Measurements from ENCODE around the gene BRMS1L. TPM values are rescaled to one million over a fixed set of nuclear protein-coding genes. Genes with fewer than 3 reads are reported as not detected.

Gene BRMS1L
- total RNA-seq, 2 donors from 2014 or later: 3.4 to 3.8 TPM

- intact Hi-C loops (cut with DNase I): no loop called here
- Histone ChIP-seq H3K27ac (no peak overlapping the region), H3K4me3 (no peak overlapping the region), H3K27me3 (no peaks in the 10 kb centered on the region), H3K4me1 (peaks cover 4% of the 10 kb centered on the region), H3K36me3 (no peaks in the 10 kb centered on the region), H3K9ac (ENCODE audit: low read depth in 2 of 2, low read length in 2 of 2) (no peak overlapping the region), H3K9me3 (no peaks in the 10 kb centered on the region)
- no peak for TF ChIP-seq CTCF (IDR thresholded peaks at IDR 0.05)
- no peak for DNase-seq
Observed at GRCh38 chr14:35879151-35879648, 53.1 kb downstream of the BRMS1L start.

- H3K9me3 ChIP-seq: no peaks in the 10 kb centered on the region
- H3K4me1 ChIP-seq: peaks cover 4% of the 10 kb centered on the region
- no peak overlapping the region for H3K27ac ChIP-seq
- no peak for DNase-seq
- intact Hi-C loops (cut with DNase I): loop anchor here (5.0 to 10.0 kb wide), 2 partner anchors 193 to 495 kb away; no protein-coding TSS in a partner anchor
- H3K27me3 ChIP-seq: no peaks in the 10 kb centered on the region
- no peaks in the 10 kb centered on the region for H3K36me3 ChIP-seq
- peak; percentile 40 for TF ChIP-seq CTCF (IDR thresholded peaks at IDR 0.05)
- H3K4me3 ChIP-seq: no peak overlapping the region
- H3K9ac ChIP-seq (ENCODE audit: low read depth in 2 of 2, low read length in 2 of 2): no peak overlapping the region
Observed at GRCh38 chr14:35879654-35880249, 53.6 kb downstream of the BRMS1L start.

- intact Hi-C loops (cut with DNase I): loop anchor here (5.0 to 10.0 kb wide), 2 partner anchors 191 to 494 kb away; no protein-coding TSS in a partner anchor
- Histone ChIP-seq H3K9me3 (no peaks in the 10 kb centered on the region), H3K4me1 (peaks cover 4% of the 10 kb centered on the region)
Observed at GRCh38 chr14:35881280-35881679, 55.1 kb downstream of the BRMS1L start.

GRCh38 chr14:35883677-35884293 lies 57.6 kb downstream of the BRMS1L start:
- Histone ChIP-seq H3K27me3 (no peaks in the 10 kb centered on the region), H3K9me3 (no peaks in the 10 kb centered on the region), H3K4me3 (no peak overlapping the region), H3K9ac (ENCODE audit: low read depth in 2 of 2, low read length in 2 of 2) (no peak overlapping the region), H3K27ac (no peak overlapping the region), H3K4me1 (no peaks in the 10 kb centered on the region), H3K36me3 (no peaks in the 10 kb centered on the region)
- TF ChIP-seq CTCF (IDR thresholded peaks at IDR 0.05): peak; percentile 40
- DNase-seq: no peak
- intact Hi-C loops (cut with DNase I): loop anchor here (5.0 to 10.0 kb wide), 2 partner anchors 189 to 491 kb away; no protein-coding TSS in a partner anchor

More at GRCh38 chr14:35881280-35881679, 55.1 kb downstream of the BRMS1L start:
- Histone ChIP-seq H3K27ac (no peak overlapping the region), H3K4me3 (no peak overlapping the region), H3K9ac (ENCODE audit: low read depth in 2 of 2, low read length in 2 of 2) (no peak overlapping the region), H3K36me3 (no peaks in the 10 kb centered on the region), H3K27me3 (no peaks in the 10 kb centered on the region)
- no peak for TF ChIP-seq CTCF (IDR thresholded peaks at IDR 0.05)
- DNase-seq: no peak

- intact Hi-C loops (cut with DNase I): no loop called here
- no peaks in the 10 kb centered on the region for H3K36me3 ChIP-seq
- no peak for TF ChIP-seq CTCF (IDR thresholded peaks at IDR 0.05)
- DNase-seq: no peak
- no peak overlapping the region for H3K9ac ChIP-seq (ENCODE audit: low read depth in 2 of 2, low read length in 2 of 2)
- H3K4me1 ChIP-seq: no peaks in the 10 kb centered on the region
- H3K9me3 ChIP-seq: no peaks in the 10 kb centered on the region
- no peak overlapping the region for H3K27ac ChIP-seq
- no peaks in the 10 kb centered on the region for H3K27me3 ChIP-seq
- H3K4me3 ChIP-seq: no peak overlapping the region
Observed at GRCh38 chr14:35890308-35890707, 64.2 kb downstream of the BRMS1L start.

Measured in colonic mucosa (tissue), 4 donors.